Activated CD4-positive, alpha-beta T cell treated with anti-CD3 and anti-CD28 coated beads for 36 hours (primary cell): Measurements from ENCODE around the gene SIM2. TPM values are rescaled to one million over a fixed set of nuclear protein-coding genes. Genes with fewer than 3 reads are reported as not detected.

Experiments used
- total RNA-seq, 2 experiments: library from RNA; stranded (reverse); gene quantifications; one replicate each; pipeline ENCODE4 v1.2.3, GENCODE V29; 2021

The SIM2 gene
- total RNA-seq, 2 experiments from 2014 or later, result 2.0 to 2.4 TPM

Other genes with a start within 250 kb of the SIM2 start
- not detected for gene CLDN14, start 219.0 kb upstream of the SIM2 start, total RNA-seq